ENCODE data around the gene CDK10. TPM values are rescaled to one million over a fixed set of nuclear protein-coding genes. Genes with fewer than 3 reads are reported as not detected.
A peak's percentile ranks its signal among the peaks of the same experiment; 100 is the strongest.
"Not testable (repeated sequence)": the region's sequence is repeated elsewhere in the genome, so short reads cannot be mapped to it uniquely, and the experiment has no call there.

The CDK10 gene
- total and polyA plus RNA-seq, 4 donors, result 34.7 to 115 (median 82.4) TPM

GRCh38 chr16:89685916-89686315, 573 bp upstream of the CDK10 start:
- Histone ChIP-seq H3K27me3 (ENCODE audit: control insufficient read depth, insufficient read depth, low read length) (no peaks in the 10 kb centered on the region), H3K9me3 (ENCODE audit: control insufficient read depth, insufficient read depth, low read length) (no peaks in the 10 kb centered on the region), H3K4me1 (ENCODE audit: control insufficient read depth, insufficient read depth, low read length) (peaks cover 17% of the 10 kb centered on the region), H3K4me3 (ENCODE audit: low read depth, low read length) (no peak overlapping the region), H3K36me3 (ENCODE audit: control insufficient read depth, insufficient read depth, low read length) (peaks cover 34% of the 10 kb centered on the region), H3K27ac (ENCODE audit: low read depth, low read length) (no peak overlapping the region)
- DNase-seq (ENCODE audit: low read depth in 4 of 6, low spot score in 6 of 6), result peak in 1 of 6 donors; percentile 10
- 100% methylated on average over 1 of the region's 1 CpG for WGBS (ENCODE audit: insufficient coverage)

GRCh38 chr16:89687092-89687940, 827 bp downstream of the CDK10 start:
- no peaks in the 10 kb centered on the region for H3K27me3 ChIP-seq (ENCODE audit: control insufficient read depth, insufficient read depth, low read length)
- peak overlapping the region; percentile 77 for H3K27ac ChIP-seq (ENCODE audit: low read depth, low read length)
- H3K9me3 ChIP-seq (ENCODE audit: control insufficient read depth, insufficient read depth, low read length), result no peaks in the 10 kb centered on the region
- H3K36me3 ChIP-seq (ENCODE audit: control insufficient read depth, insufficient read depth, low read length), result peaks cover 46% of the 10 kb centered on the region
- H3K4me1 ChIP-seq (ENCODE audit: control insufficient read depth, insufficient read depth, low read length), result peaks cover 17% of the 10 kb centered on the region
- WGBS (ENCODE audit: insufficient coverage), result 13% methylated on average over 42 of the region's 42 CpGs
- peak overlapping the region; percentile 72 for H3K4me3 ChIP-seq (ENCODE audit: low read depth, low read length)
- no peak for DNase-seq (ENCODE audit: low read depth in 4 of 6, low spot score in 6 of 6)

GRCh38 chr16:89688395-89688794, 1.9 kb downstream of the CDK10 start:
- Histone ChIP-seq H3K27ac (ENCODE audit: low read depth, low read length) (no peak overlapping the region), H3K4me3 (ENCODE audit: low read depth, low read length) (no peak overlapping the region), H3K4me1 (ENCODE audit: control insufficient read depth, insufficient read depth, low read length) (peaks cover 17% of the 10 kb centered on the region), H3K27me3 (ENCODE audit: control insufficient read depth, insufficient read depth, low read length) (no peaks in the 10 kb centered on the region), H3K36me3 (ENCODE audit: control insufficient read depth, insufficient read depth, low read length) (peaks cover 49% of the 10 kb centered on the region), H3K9me3 (ENCODE audit: control insufficient read depth, insufficient read depth, low read length) (no peaks in the 10 kb centered on the region)
- DNase-seq (ENCODE audit: low read depth in 4 of 6, low spot score in 6 of 6), result no peak
- WGBS (ENCODE audit: insufficient coverage), result 100% methylated on average over 1 of the region's 5 CpGs

- H3K4me3 ChIP-seq (ENCODE audit: low read depth, low read length), result no peak overlapping the region
- no peaks in the 10 kb centered on the region for H3K9me3 ChIP-seq (ENCODE audit: control insufficient read depth, insufficient read depth, low read length)
- no peaks in the 10 kb centered on the region for H3K27me3 ChIP-seq (ENCODE audit: control insufficient read depth, insufficient read depth, low read length)
- peaks cover 17% of the 10 kb centered on the region for H3K4me1 ChIP-seq (ENCODE audit: control insufficient read depth, insufficient read depth, low read length)
- H3K36me3 ChIP-seq (ENCODE audit: control insufficient read depth, insufficient read depth, low read length), result peaks cover 54% of the 10 kb centered on the region
- no peak overlapping the region for H3K27ac ChIP-seq (ENCODE audit: low read depth, low read length)
- DNase-seq (ENCODE audit: low read depth in 4 of 6, low spot score in 6 of 6), result no peak
- WGBS (ENCODE audit: insufficient coverage), result 97% methylated on average over 12 of the region's 13 CpGs
These were observed 2.7 kb downstream of the CDK10 start for GRCh38 chr16:89689142-89689541.

GRCh38 chr16:89689621-89690020, 3.1 kb downstream of the CDK10 start:
- not testable (repeated sequence) for H3K9me3 ChIP-seq (ENCODE audit: control insufficient read depth, insufficient read depth, low read length); H3K27ac ChIP-seq (ENCODE audit: low read depth, low read length); H3K27me3 ChIP-seq (ENCODE audit: control insufficient read depth, insufficient read depth, low read length); DNase-seq (ENCODE audit: low read depth in 4 of 6, low spot score in 6 of 6); H3K4me3 ChIP-seq (ENCODE audit: low read depth, low read length)
- Histone ChIP-seq H3K36me3 (ENCODE audit: control insufficient read depth, insufficient read depth, low read length) (peaks cover 59% of the 10 kb centered on the region), H3K4me1 (ENCODE audit: control insufficient read depth, insufficient read depth, low read length) (peaks cover 17% of the 10 kb centered on the region)
- WGBS (ENCODE audit: insufficient coverage), result 100% methylated on average over 1 of the region's 4 CpGs

GRCh38 chr16:89690392-89690901, 4.0 kb downstream of the CDK10 start:
- Histone ChIP-seq H3K36me3 (ENCODE audit: control insufficient read depth, insufficient read depth, low read length) (peaks cover 65% of the 10 kb centered on the region), H3K4me3 (ENCODE audit: low read depth, low read length) (no peak overlapping the region), H3K4me1 (ENCODE audit: control insufficient read depth, insufficient read depth, low read length) (peaks cover 17% of the 10 kb centered on the region), H3K27ac (ENCODE audit: low read depth, low read length) (no peak overlapping the region), H3K9me3 (ENCODE audit: control insufficient read depth, insufficient read depth, low read length) (no peaks in the 10 kb centered on the region), H3K27me3 (ENCODE audit: control insufficient read depth, insufficient read depth, low read length) (no peaks in the 10 kb centered on the region)
- no peak for DNase-seq (ENCODE audit: low read depth in 4 of 6, low spot score in 6 of 6)
- WGBS (ENCODE audit: insufficient coverage), result 94% methylated on average over 16 of the region's 16 CpGs

GRCh38 chr16:89691231-89691985, 4.9 kb downstream of the CDK10 start:
- H3K4me3 ChIP-seq (ENCODE audit: low read depth, low read length), result no peak overlapping the region
- WGBS (ENCODE audit: insufficient coverage), result 96% methylated on average over 20 of the region's 21 CpGs
- DNase-seq (ENCODE audit: low read depth in 4 of 6, low spot score in 6 of 6), result no peak
- peaks cover 75% of the 10 kb centered on the region for H3K36me3 ChIP-seq (ENCODE audit: control insufficient read depth, insufficient read depth, low read length)
- H3K9me3 ChIP-seq (ENCODE audit: control insufficient read depth, insufficient read depth, low read length), result no peaks in the 10 kb centered on the region
- no peaks in the 10 kb centered on the region for H3K27me3 ChIP-seq (ENCODE audit: control insufficient read depth, insufficient read depth, low read length)
- peaks cover 11% of the 10 kb centered on the region for H3K4me1 ChIP-seq (ENCODE audit: control insufficient read depth, insufficient read depth, low read length)
- no peak overlapping the region for H3K27ac ChIP-seq (ENCODE audit: low read depth, low read length)

- peaks cover 81% of the 10 kb centered on the region for H3K36me3 ChIP-seq (ENCODE audit: control insufficient read depth, insufficient read depth, low read length)
- no peak for DNase-seq (ENCODE audit: low read depth in 4 of 6, low spot score in 6 of 6)
- H3K27me3 ChIP-seq (ENCODE audit: control insufficient read depth, insufficient read depth, low read length), result no peaks in the 10 kb centered on the region
- no peak overlapping the region for H3K27ac ChIP-seq (ENCODE audit: low read depth, low read length)
- 97% methylated on average over 13 of the region's 13 CpGs for whole genome bisulfite sequencing (ENCODE audit: insufficient coverage)
- H3K4me3 ChIP-seq (ENCODE audit: low read depth, low read length), result no peak overlapping the region
- no peaks in the 10 kb centered on the region for H3K9me3 ChIP-seq (ENCODE audit: control insufficient read depth, insufficient read depth, low read length)
- H3K4me1 ChIP-seq (ENCODE audit: control insufficient read depth, insufficient read depth, low read length), result peaks cover 15% of the 10 kb centered on the region
These were observed 5.6 kb downstream of the CDK10 start for GRCh38 chr16:89691986-89692569.

- DNase-seq (ENCODE audit: low read depth in 4 of 6, low spot score in 6 of 6), result no peak
- no peak overlapping the region for H3K27ac ChIP-seq (ENCODE audit: low read depth, low read length)
- H3K4me1 ChIP-seq (ENCODE audit: control insufficient read depth, insufficient read depth, low read length), result peaks cover 14% of the 10 kb centered on the region
- no peaks in the 10 kb centered on the region for H3K27me3 ChIP-seq (ENCODE audit: control insufficient read depth, insufficient read depth, low read length)
- H3K36me3 ChIP-seq (ENCODE audit: control insufficient read depth, insufficient read depth, low read length), result peaks cover 94% of the 10 kb centered on the region
- H3K9me3 ChIP-seq (ENCODE audit: control insufficient read depth, insufficient read depth, low read length), result no peaks in the 10 kb centered on the region
- 96% methylated on average over 11 of the region's 11 CpGs for WGBS (ENCODE audit: insufficient coverage)
- H3K4me3 ChIP-seq (ENCODE audit: low read depth, low read length), result no peak overlapping the region
These were observed 6.8 kb downstream of the CDK10 start for GRCh38 chr16:89693289-89693731.

Measured in spinal cord (tissue), 10 donors.